ENCODE measurements around the gene DPYSL3. TPM values are rescaled to one million over a fixed set of nuclear protein-coding genes. Genes with fewer than 3 reads are reported as not detected.

The DPYSL3 gene
- total and polyA plus RNA-seq, 7 experiments from 2014 or later: 0.08 to 1.2 (median 0.11) TPM; not detected in 4

- CTCF ChIA-PET: no interaction called here
Measured at GRCh38 chr5:147453875-147454814, 55.7 kb downstream of the DPYSL3 start.

GRCh38 chr5:147452165-147452811 is 57.6 kb downstream of the DPYSL3 start:
- no peak overlapping the region for H3K27ac Mint-ChIP-seq
- Histone ChIP-seq H3K36me3 (ENCODE audit: control insufficient read depth in 2 of 3, insufficient read depth in 3 of 3, low read length in 3 of 3) (no peaks in the 10 kb centered on the region), H3K4me3 (ENCODE audit: low read length) (no peak overlapping the region), H3K27ac (ENCODE audit: low read depth, low read length) (no peak overlapping the region), H3K27me3 (ENCODE audit: control insufficient read depth in 2 of 2, insufficient read depth in 2 of 2, low read length in 2 of 2) (peaks cover 0 to 4% of the 10 kb centered on the region in 2 donors), H3K9me3 (ENCODE audit: control insufficient read depth in 2 of 3, low read length in 3 of 3) (no peaks in the 10 kb centered on the region), H3K4me1 (ENCODE audit: control insufficient read depth in 2 of 2, insufficient read depth in 2 of 2, low read length in 2 of 2) (no peaks in the 10 kb centered on the region)
- H3K27me3 Mint-ChIP-seq: peaks cover 67 to 79% (median 77%) of the 10 kb centered on the region in 5 donors
- ATAC-seq (no peak), DNase-seq (no peak)
- ChIA-PET POLR2A (no interaction called here), CTCF (no interaction called here)
- peak overlapping the region; percentile 8 to 85 (median 64) for H3K4me3 Mint-ChIP-seq
- intact Hi-C loops (cut with micrococcal nuclease): loop anchor here in 1 of 2 donors (5.0 kb wide), 2 partner anchors 125 to 175 kb away; no protein-coding TSS in a partner anchor
- H3K4me1 Mint-ChIP-seq: peaks cover 8 to 31% (median 18%) of the 10 kb centered on the region in 7 donors
- peaks cover 0 to 8% (median 0%) of the 10 kb centered on the region in 11 donors for H3K9me3 Mint-ChIP-seq
- peaks cover 0 to 2% (median 0%) of the 10 kb centered on the region in 5 donors for H3K36me3 Mint-ChIP-seq

More at GRCh38 chr5:147453875-147454814, 55.7 kb downstream of the DPYSL3 start:
- no peaks in the 10 kb centered on the region for H3K36me3 ChIP-seq (ENCODE audit: control insufficient read depth in 2 of 3, insufficient read depth in 3 of 3, low read length in 3 of 3)
- POLR2A ChIA-PET: no interaction called here
- peak overlapping the region; percentile 27 for H3K4me3 ChIP-seq (ENCODE audit: low read length)
- peak overlapping the region in 1 of 9 donors; percentile 52 for H3K27ac Mint-ChIP-seq
- H3K27me3 Mint-ChIP-seq: peaks cover 63 to 88% (median 82%) of the 10 kb centered on the region in 5 donors
- H3K27me3 ChIP-seq (ENCODE audit: control insufficient read depth in 2 of 2, insufficient read depth in 2 of 2, low read length in 2 of 2): peaks cover 0 to 4% of the 10 kb centered on the region in 2 donors
- ATAC-seq (peak; percentile 82), DNase-seq (peak; percentile 8 to 77 (median 48))
- H3K27ac ChIP-seq (ENCODE audit: low read depth, low read length): no peak overlapping the region
- H3K9me3 Mint-ChIP-seq: peaks cover 0 to 8% (median 0%) of the 10 kb centered on the region in 11 donors
- no peaks in the 10 kb centered on the region for H3K4me1 ChIP-seq (ENCODE audit: control insufficient read depth in 2 of 2, insufficient read depth in 2 of 2, low read length in 2 of 2)
- peak overlapping the region; percentile 77 to 91 (median 82) for H3K4me3 Mint-ChIP-seq
- no peaks in the 10 kb centered on the region for H3K9me3 ChIP-seq (ENCODE audit: control insufficient read depth in 2 of 3, low read length in 3 of 3)
- H3K4me1 Mint-ChIP-seq: peaks cover 8 to 31% (median 18%) of the 10 kb centered on the region in 7 donors
- H3K36me3 Mint-ChIP-seq: peaks cover 0 to 4% (median 0%) of the 10 kb centered on the region in 5 donors
- intact Hi-C loops (cut with micrococcal nuclease): loop anchor here in 1 of 2 donors (1.0 to 5.0 kb wide), 3 partner anchors 123 to 368 kb away; no protein-coding TSS in a partner anchor

GRCh38 chr5:147451193-147451592 is 58.7 kb downstream of the DPYSL3 start:
- no peak overlapping the region for H3K27ac Mint-ChIP-seq
- H3K27me3 Mint-ChIP-seq: peaks cover 62 to 82% (median 72%) of the 10 kb centered on the region in 5 donors
- DNase-seq (no peak), ATAC-seq (no peak)
- H3K27me3 ChIP-seq (ENCODE audit: control insufficient read depth in 2 of 2, insufficient read depth in 2 of 2, low read length in 2 of 2): peaks cover 0 to 4% of the 10 kb centered on the region in 2 donors
- no peaks in the 10 kb centered on the region for H3K4me1 ChIP-seq (ENCODE audit: control insufficient read depth in 2 of 2, insufficient read depth in 2 of 2, low read length in 2 of 2)
- peaks cover 0 to 2% (median 0%) of the 10 kb centered on the region in 5 donors for H3K36me3 Mint-ChIP-seq
- H3K9me3 Mint-ChIP-seq: peaks cover 0 to 8% (median 0%) of the 10 kb centered on the region in 11 donors
- H3K9me3 ChIP-seq (ENCODE audit: control insufficient read depth in 2 of 3, low read length in 3 of 3): no peaks in the 10 kb centered on the region
- no peak overlapping the region for H3K4me3 ChIP-seq (ENCODE audit: low read length)
- intact Hi-C loops (cut with micrococcal nuclease): loop anchor here in 1 of 2 donors (5.0 kb wide), 2 partner anchors 126 to 176 kb away; no protein-coding TSS in a partner anchor
- H3K36me3 ChIP-seq (ENCODE audit: control insufficient read depth in 2 of 3, insufficient read depth in 3 of 3, low read length in 3 of 3): no peaks in the 10 kb centered on the region
- peaks cover 8 to 31% (median 18%) of the 10 kb centered on the region in 7 donors for H3K4me1 Mint-ChIP-seq
- CTCF ChIA-PET: no interaction called here
- H3K4me3 Mint-ChIP-seq: peak overlapping the region in 1 of 10 donors; percentile 11
- POLR2A ChIA-PET: no interaction called here
- H3K27ac ChIP-seq (ENCODE audit: low read depth, low read length): no peak overlapping the region

GRCh38 chr5:147450606-147451005 is 59.3 kb downstream of the DPYSL3 start:
- H3K27me3 Mint-ChIP-seq: peaks cover 56 to 82% (median 67%) of the 10 kb centered on the region in 5 donors
- peaks cover 0 to 8% (median 0%) of the 10 kb centered on the region in 11 donors for H3K9me3 Mint-ChIP-seq
- ATAC-seq (no peak), DNase-seq (no peak)
- peaks cover 0 to 2% (median 0%) of the 10 kb centered on the region in 5 donors for H3K36me3 Mint-ChIP-seq
- Histone ChIP-seq H3K27me3 (ENCODE audit: control insufficient read depth in 2 of 2, insufficient read depth in 2 of 2, low read length in 2 of 2) (peaks cover 0 to 4% of the 10 kb centered on the region in 2 donors), H3K4me1 (ENCODE audit: control insufficient read depth in 2 of 2, insufficient read depth in 2 of 2, low read length in 2 of 2) (no peaks in the 10 kb centered on the region), H3K4me3 (ENCODE audit: low read length) (no peak overlapping the region), H3K36me3 (ENCODE audit: control insufficient read depth in 2 of 3, insufficient read depth in 3 of 3, low read length in 3 of 3) (no peaks in the 10 kb centered on the region), H3K27ac (ENCODE audit: low read depth, low read length) (no peak overlapping the region), H3K9me3 (ENCODE audit: control insufficient read depth in 2 of 3, low read length in 3 of 3) (no peaks in the 10 kb centered on the region)
- peak overlapping the region in 1 of 10 donors; percentile 33 for H3K4me3 Mint-ChIP-seq
- H3K4me1 Mint-ChIP-seq: peaks cover 8 to 31% (median 18%) of the 10 kb centered on the region in 7 donors
- CTCF ChIA-PET: no interaction called here
- H3K27ac Mint-ChIP-seq: no peak overlapping the region
- intact Hi-C loops (cut with micrococcal nuclease): loop anchor here in 1 of 2 donors (5.0 kb wide), 2 partner anchors 127 to 177 kb away; no protein-coding TSS in a partner anchor
- POLR2A ChIA-PET: no interaction called here

- H3K36me3 Mint-ChIP-seq: peaks cover 0 to under 1% (median 0%) of the 10 kb centered on the region in 5 donors
- ChIA-PET POLR2A (interaction anchor here (0.6 kb wide), 1 partner anchor 26 kb away, joined by 3 read pairs; no protein-coding TSS in a partner anchor), CTCF (no interaction called here)
- no peak overlapping the region for H3K4me3 Mint-ChIP-seq
- H3K36me3 ChIP-seq (ENCODE audit: control insufficient read depth in 2 of 3, insufficient read depth in 3 of 3, low read length in 3 of 3): no peaks in the 10 kb centered on the region
- peaks cover 40 to 65% (median 49%) of the 10 kb centered on the region in 5 donors for H3K27me3 Mint-ChIP-seq
- H3K4me1 ChIP-seq (ENCODE audit: control insufficient read depth in 2 of 2, insufficient read depth in 2 of 2, low read length in 2 of 2): no peaks in the 10 kb centered on the region
- peaks cover 0 to 4% of the 10 kb centered on the region in 2 donors for H3K27me3 ChIP-seq (ENCODE audit: control insufficient read depth in 2 of 2, insufficient read depth in 2 of 2, low read length in 2 of 2)
- no peak for ATAC-seq
- H3K27ac ChIP-seq (ENCODE audit: low read depth, low read length): no peak overlapping the region
- intact Hi-C loops (cut with micrococcal nuclease): no loop called here
- H3K27ac Mint-ChIP-seq: no peak overlapping the region
- H3K4me3 ChIP-seq (ENCODE audit: low read length): no peak overlapping the region
- peaks cover 1 to 16% (median 9%) of the 10 kb centered on the region in 7 donors for H3K4me1 Mint-ChIP-seq
- H3K9me3 Mint-ChIP-seq: peaks cover 0 to 8% (median 0%) of the 10 kb centered on the region in 11 donors
- no peaks in the 10 kb centered on the region for H3K9me3 ChIP-seq (ENCODE audit: control insufficient read depth in 2 of 3, low read length in 3 of 3)
- no peak for DNase-seq
Measured at GRCh38 chr5:147448766-147449165, 61.1 kb downstream of the DPYSL3 start.

- Mint-ChIP-seq H3K36me3 (no peaks in the 10 kb centered on the region), H3K27me3 (peaks cover 23 to 63% (median 43%) of the 10 kb centered on the region in 5 donors), H3K4me3 (no peak overlapping the region), H3K27ac (no peak overlapping the region), H3K4me1 (peaks cover 0 to under 1% (median 0%) of the 10 kb centered on the region in 7 donors), H3K9me3 (peaks cover 0 to 4% (median 0%) of the 10 kb centered on the region in 11 donors)
- no peak for DNase-seq
- Histone ChIP-seq H3K9me3 (ENCODE audit: control insufficient read depth in 2 of 3, low read length in 3 of 3) (no peaks in the 10 kb centered on the region), H3K4me3 (ENCODE audit: low read length) (no peak overlapping the region), H3K27me3 (ENCODE audit: control insufficient read depth in 2 of 2, insufficient read depth in 2 of 2, low read length in 2 of 2) (no peaks in the 10 kb centered on the region), H3K4me1 (ENCODE audit: control insufficient read depth in 2 of 2, insufficient read depth in 2 of 2, low read length in 2 of 2) (no peaks in the 10 kb centered on the region), H3K36me3 (ENCODE audit: control insufficient read depth in 2 of 3, insufficient read depth in 3 of 3, low read length in 3 of 3) (no peaks in the 10 kb centered on the region), H3K27ac (ENCODE audit: low read depth, low read length) (no peak overlapping the region)
- ChIA-PET CTCF (no interaction called here), POLR2A (no interaction called here)
- intact Hi-C loops (cut with micrococcal nuclease): no loop called here
- no peak for ATAC-seq
Measured at GRCh38 chr5:147446523-147446922, 63.3 kb downstream of the DPYSL3 start.

Data from naive thymus-derived CD4-positive, alpha-beta T cell (primary cell).